Osteocyte (in vitro differentiated cells): ENCODE measurements around the gene MATCAP1. TPM values are rescaled to one million over a fixed set of nuclear protein-coding genes. Genes with fewer than 3 reads are reported as not detected.

Source experiments
- DNase-seq: peaks from one replicate; pipeline ENCODE4 v3.0.0; 2021; ENCODE audit warnings: mixed read lengths; ENCODE audit not compliant: unreplicated experiment; ENCODE audit errors: extremely low spot score
- H3K27ac Mint-ChIP-seq: one replicate; pipeline ENCODE4 v1.8.0; 2021; ENCODE audit warnings: mild to moderate bottlenecking, mixed read lengths; ENCODE audit not compliant: unreplicated experiment
- H3K27me3 Mint-ChIP-seq: one replicate; pipeline ENCODE4 v1.8.0; 2021; ENCODE audit warnings: mixed read lengths; ENCODE audit not compliant: unreplicated experiment
- H3K36me3 Mint-ChIP-seq: one replicate; pipeline ENCODE4 v1.8.0; 2021; ENCODE audit warnings: mixed read lengths; ENCODE audit not compliant: unreplicated experiment
- H3K4me1 Mint-ChIP-seq: one replicate; pipeline ENCODE4 v1.8.0; 2021; ENCODE audit warnings: mixed read lengths; ENCODE audit not compliant: unreplicated experiment
- H3K4me3 Mint-ChIP-seq: one replicate; pipeline ENCODE4 v1.8.0; 2021; ENCODE audit warnings: mild to moderate bottlenecking, moderate library complexity, mixed read lengths; ENCODE audit not compliant: unreplicated experiment
- H3K9me3 Mint-ChIP-seq: one replicate; pipeline ENCODE4 v1.8.0; 2021; ENCODE audit warnings: mixed read lengths; ENCODE audit not compliant: unreplicated experiment
- CTCF ChIP-seq: fragments of 200-600 bp; sonication (generic); IDR thresholded peaks from 2 replicates; pipeline ENCODE4 v1.5.0; 2021; ENCODE audit warnings: antibody characterized with exemption, mild to moderate bottlenecking, moderate library complexity
- total RNA-seq: library from RNA; stranded (reverse); gene quantifications from 2 replicates; pipeline ENCODE4 v1.2.1, GENCODE V29; 2021

Gene MATCAP1
- total RNA-seq, 1 donor from 2014 or later, result 35.7 TPM

GRCh38 chr16:67155295-67156142 lies 28.2 kb downstream of the MATCAP1 start:
- Mint-ChIP-seq H3K9me3 (no peaks in the 10 kb centered on the region), H3K36me3 (peaks cover 2% of the 10 kb centered on the region), H3K4me3 (peak overlapping the region; percentile 63), H3K27me3 (peaks cover 19% of the 10 kb centered on the region), H3K27ac (no peak overlapping the region), H3K4me1 (peaks cover 19% of the 10 kb centered on the region)
- TF ChIP-seq CTCF, result peak; percentile 98
- peak; percentile 93 for DNase-seq

DNA sequence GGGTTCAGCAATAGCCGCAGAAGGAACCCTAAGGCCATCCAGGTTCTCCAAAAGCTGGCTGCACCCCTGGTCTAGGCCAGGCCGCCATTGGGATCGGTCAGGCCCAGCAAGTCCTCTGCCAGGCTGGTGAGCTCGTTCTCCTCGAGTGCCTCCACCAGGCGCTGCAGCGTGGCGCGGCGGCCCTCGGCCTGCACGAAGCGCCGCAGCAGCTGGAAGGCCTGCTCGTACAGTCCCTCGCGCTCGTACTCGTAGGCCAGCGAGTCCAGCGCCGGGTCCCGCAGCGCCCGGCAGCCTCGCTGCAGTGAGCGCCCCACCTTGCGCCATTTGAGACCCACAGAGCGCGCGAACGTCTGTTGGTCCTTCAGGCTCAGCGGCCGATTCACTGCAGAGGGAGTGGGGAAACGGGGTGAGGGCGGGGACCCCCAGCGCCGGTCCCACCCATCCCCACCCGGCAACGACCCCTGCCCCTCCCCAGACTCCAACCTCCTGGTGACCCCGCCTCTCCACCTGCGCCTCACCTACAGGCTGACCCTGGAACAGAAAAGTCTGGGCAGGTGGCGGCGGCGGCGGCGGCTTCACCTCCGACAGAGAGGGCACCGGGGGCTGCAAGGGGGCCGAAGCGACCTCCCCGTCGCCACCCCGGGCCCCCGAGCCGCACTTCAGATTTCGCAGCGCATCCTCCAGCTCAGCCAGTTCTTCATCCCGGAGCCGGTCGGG lies 29.0 kb downstream of the MATCAP1 start:
- no peak for DNase-seq
- Mint-ChIP-seq H3K27ac (no peak overlapping the region), H3K4me1 (peaks cover 19% of the 10 kb centered on the region), H3K36me3 (peaks cover 2% of the 10 kb centered on the region), H3K27me3 (peaks cover 19% of the 10 kb centered on the region), H3K4me3 (peak overlapping the region; percentile 63), H3K9me3 (no peaks in the 10 kb centered on the region)
- TF ChIP-seq CTCF, result no peak

DNA sequence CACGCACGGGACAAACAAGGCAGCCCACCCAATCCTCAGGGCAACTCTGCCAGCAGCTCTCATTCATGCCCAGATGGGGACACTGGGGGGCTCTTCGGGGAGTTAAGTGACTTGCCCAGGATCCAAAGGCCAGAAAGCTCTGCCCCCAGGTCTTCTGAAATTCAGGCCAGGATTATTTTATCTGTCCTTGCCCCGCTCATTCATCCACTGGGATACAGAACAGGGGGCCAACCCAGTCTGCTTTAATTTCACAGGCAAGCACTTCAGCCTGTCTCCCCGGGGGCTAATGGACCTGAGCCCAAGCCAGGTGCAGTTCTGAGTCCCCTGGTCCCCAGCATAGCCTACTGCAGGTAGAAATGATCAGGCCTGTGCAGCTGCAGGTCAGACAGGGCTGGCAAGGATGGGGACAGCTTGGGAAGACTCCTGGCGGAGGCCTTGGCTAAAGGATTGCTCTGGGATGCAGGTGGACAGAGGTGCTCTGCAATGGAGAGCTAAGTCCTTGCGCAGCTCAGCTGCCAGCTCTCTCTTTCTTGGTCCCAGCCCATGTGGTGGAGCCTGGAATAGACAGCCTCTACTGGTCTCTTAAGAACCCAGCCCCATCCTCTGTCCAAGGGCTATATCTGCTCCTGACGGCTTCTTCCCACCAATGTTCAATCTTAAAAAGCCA lies 32.2 kb downstream of the MATCAP1 start:
- peaks cover 18% of the 10 kb centered on the region for H3K36me3 Mint-ChIP-seq
- peak overlapping the region; percentile 80 for H3K4me3 Mint-ChIP-seq
- peak overlapping the region; percentile 79 for H3K27ac Mint-ChIP-seq
- peaks cover 13% of the 10 kb centered on the region for H3K4me1 Mint-ChIP-seq
- DNase-seq, result no peak
- no peaks in the 10 kb centered on the region for H3K9me3 Mint-ChIP-seq
- no peak for TF ChIP-seq CTCF
- H3K27me3 Mint-ChIP-seq, result peaks cover 11% of the 10 kb centered on the region

DNA sequence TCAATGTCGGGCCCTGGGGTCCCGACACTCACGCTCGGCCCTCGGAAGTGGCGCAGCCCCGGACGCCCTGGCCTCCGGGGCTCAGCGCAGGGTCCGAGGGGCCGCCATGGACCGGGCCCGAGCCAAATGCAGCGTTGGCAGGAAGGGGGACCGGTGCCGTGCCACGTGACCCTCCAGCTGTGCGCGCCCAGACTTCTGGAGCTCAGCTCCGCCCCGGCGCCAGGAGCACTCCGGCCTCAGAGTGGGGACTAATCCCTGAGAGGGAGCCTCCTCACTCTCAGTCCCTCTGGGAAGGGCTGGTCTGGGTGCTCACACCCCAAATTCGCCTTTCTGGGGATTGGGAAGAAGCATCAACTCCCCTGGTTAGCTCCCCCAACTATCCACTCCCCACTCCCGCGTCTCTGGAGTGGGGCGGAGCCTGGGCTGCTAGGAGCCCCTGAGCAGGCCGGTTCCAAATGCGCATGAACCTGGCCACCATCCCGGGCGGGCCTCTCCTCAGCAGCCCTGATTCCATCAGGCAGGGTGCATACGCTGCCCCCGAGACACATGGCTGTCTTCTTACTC lies 32.8 kb downstream of the MATCAP1 start, which contains the start of gene B3GNT9:
TSS of gene B3GNT9 (minus strand) at position 166 of the 564 bp plus-strand sequence. CDS start 513 bp downstream, outside the sequence.
- peak within 1 kb of the TSS; percentile 79 for H3K27ac Mint-ChIP-seq
- H3K9me3 Mint-ChIP-seq, result no peaks in the 10 kb centered on the region
- H3K36me3 Mint-ChIP-seq, result peaks cover 18% of the 10 kb centered on the region
- TF ChIP-seq CTCF, result no peak
- H3K4me3 Mint-ChIP-seq, result peak within 1 kb of the TSS; percentile 80
- DNase-seq, result no peak
- H3K27me3 Mint-ChIP-seq, result peaks cover 4% of the 10 kb centered on the region
- peaks cover 13% of the 10 kb centered on the region for H3K4me1 Mint-ChIP-seq
